Forelimb muscle (tissue), 1 donor: Measurements from ENCODE around the gene APBB2. TPM values are rescaled to one million over a fixed set of nuclear protein-coding genes. Genes with fewer than 3 reads are reported as not detected.

ENCODE experiments used
- DNase-seq: peaks from one replicate; pipeline ENCODE4 v3.0.0-alpha.2; 2013; ENCODE audit warnings: low read depth
- polyA plus RNA-seq: library from polyadenylated mRNA; unstranded; fragments of 120-200 nt; gene quantifications from one replicate; pipeline ENCODE4 v1.2.1, GENCODE V29; 2013; ENCODE audit not compliant: insufficient read length

Gene APBB2
- polyA plus RNA-seq, 1 donor = 33.9 TPM

GRCh38 chr4:41136456-41136855 is 77.9 kb downstream of the APBB2 start:
- DNase-seq = no peak

- no peak for DNase-seq
Observed at GRCh38 chr4:41135801-41136200, 78.5 kb downstream of the APBB2 start.

GRCh38 chr4:41134581-41134980 is 79.8 kb downstream of the APBB2 start:
- no peak for DNase-seq

- no peak for DNase-seq
Observed at GRCh38 chr4:41133454-41134018, 80.8 kb downstream of the APBB2 start.

GRCh38 chr4:41132055-41132683 is 82.2 kb downstream of the APBB2 start:
- DNase-seq = no peak

GRCh38 chr4:41129936-41130440 is 84.4 kb downstream of the APBB2 start:
- DNase-seq = no peak

GRCh38 chr4:41129128-41129754 is 85.1 kb downstream of the APBB2 start:
- no peak for DNase-seq

- DNase-seq = no peak
Observed at GRCh38 chr4:41125558-41126311, 88.6 kb downstream of the APBB2 start.

- DNase-seq = no peak
Observed at GRCh38 chr4:41124916-41125548, 89.3 kb downstream of the APBB2 start.

GRCh38 chr4:41122775-41123174 is 91.6 kb downstream of the APBB2 start:
- DNase-seq = no peak

GRCh38 chr4:41122309-41122708 is 92.0 kb downstream of the APBB2 start:
- no peak for DNase-seq

GRCh38 chr4:41121906-41122305 is 92.4 kb downstream of the APBB2 start:
- no peak for DNase-seq

- DNase-seq = no peak
Observed at GRCh38 chr4:41120297-41121217, 93.8 kb downstream of the APBB2 start.

GRCh38 chr4:41119867-41120295 is 94.5 kb downstream of the APBB2 start:
- no peak for DNase-seq

- no peak for DNase-seq
Observed at GRCh38 chr4:41111791-41112190, 102.6 kb downstream of the APBB2 start.

GRCh38 chr4:41110050-41110449 is 104.3 kb downstream of the APBB2 start:
- no peak for DNase-seq

GRCh38 chr4:41108481-41108880 is 105.9 kb downstream of the APBB2 start:
- DNase-seq = no peak

- no peak for DNase-seq
Observed at GRCh38 chr4:41106694-41107419, 107.5 kb downstream of the APBB2 start.

GRCh38 chr4:41106081-41106480 is 108.3 kb downstream of the APBB2 start:
- no peak for DNase-seq

- DNase-seq = no peak
Observed at GRCh38 chr4:41104155-41104554, 110.2 kb downstream of the APBB2 start.
